Gastroesophageal sphincter (tissue), 3 donors: ENCODE results near the gene TBC1D13.

Experiments
- CTCF ChIP-seq, 4 experiments: fragments of 200-600 bp in 2 of 4; fragments of 450-650 bp in 2 of 4; sonication (generic) in 1 of 4; IDR thresholded peaks; one replicate each; pipeline ENCODE4 v1.5.1; 2017 to 2019; ENCODE audit warnings: antibody characterized with exemption in 4 of 4, mild to moderate bottlenecking in 2 of 4, moderate library complexity in 2 of 4
- EP300 ChIP-seq: sonication (generic); formaldehyde crosslinking; IDR thresholded peaks from one replicate; pipeline ENCODE4 v1.6.1; 2017; ENCODE audit warnings: antibody characterized with exemption, mild to moderate bottlenecking
- POLR2A ChIP-seq, 2 donors: fragments of 450-650 bp; IDR thresholded peaks; one replicate each; pipeline ENCODE4 v1.6.1; 2017; ENCODE audit warnings: antibody characterized with exemption in 2 of 2, mild to moderate bottlenecking in 2 of 2, moderate library complexity in 1 of 2
- POLR2AphosphoS5 ChIP-seq: sonication (generic); formaldehyde crosslinking; IDR thresholded peaks from one replicate; pipeline ENCODE4 v1.6.1; 2017; ENCODE audit warnings: antibody characterized with exemption

GRCh38 chr9:128782669-128783068, 4.4 kb upstream of the TBC1D13 start:
- TF ChIP-seq CTCF (IDR thresholded peaks at IDR 0.05) (no peak), POLR2A (IDR thresholded peaks at IDR 0.05) (no peak), POLR2AphosphoS5 (no peak), EP300 (no peak)
